ENCODE data around the gene TMEM106C.

Gene TMEM106C

DNA sequence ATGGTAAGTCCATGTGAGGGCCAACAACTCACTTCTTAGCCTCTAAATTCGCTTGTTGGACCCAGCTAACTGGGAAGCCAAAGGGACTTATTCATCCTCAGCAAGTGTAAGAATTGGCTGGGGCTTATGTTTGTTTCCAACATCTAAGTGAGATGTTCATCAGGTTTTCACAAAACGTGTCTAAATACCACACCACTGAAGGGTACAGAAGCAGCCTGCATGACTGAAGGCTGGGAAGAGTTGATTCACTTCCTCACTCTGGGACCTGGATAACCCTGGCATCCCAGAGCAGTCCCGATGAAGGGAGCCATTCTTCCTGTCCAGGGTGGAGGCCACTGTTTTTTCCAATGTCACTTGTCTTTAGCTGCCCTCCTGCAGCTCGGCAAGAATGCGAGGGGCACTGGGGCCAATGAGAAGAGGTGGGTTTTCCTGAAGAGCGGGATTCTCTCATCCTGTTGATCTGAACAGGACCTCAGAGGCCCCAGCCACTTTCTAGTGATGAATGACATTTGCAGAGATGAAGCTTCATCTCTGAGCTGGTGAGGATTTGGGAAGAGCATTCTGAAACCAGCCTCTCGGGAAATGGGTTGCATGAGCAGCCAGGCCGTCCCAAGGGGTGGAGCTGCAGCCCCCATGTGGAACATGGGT is 53.1 kb downstream of the TMEM106C start:
- no peak for DNase-seq (ENCODE audit: low read depth in 2 of 2)

DNA sequence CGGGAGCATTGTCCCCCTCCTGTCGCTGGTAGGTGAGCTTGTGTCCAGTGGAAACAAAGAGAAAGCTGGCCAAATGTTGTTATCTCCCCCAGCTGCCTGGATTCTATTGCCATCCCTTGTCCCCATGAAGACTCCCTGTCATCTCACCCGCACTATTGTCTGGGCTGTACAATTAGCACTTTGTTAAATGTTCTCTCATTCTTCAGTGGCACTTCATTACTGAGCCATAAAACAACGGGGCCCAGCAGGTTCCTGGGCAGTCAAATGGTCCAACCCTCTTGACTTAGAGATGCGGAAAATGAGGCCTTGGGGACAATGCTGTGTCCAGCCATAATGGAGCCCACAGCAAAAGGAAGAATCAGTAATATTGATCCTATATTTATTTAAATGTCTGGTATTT is 54.1 kb downstream of the TMEM106C start:
- no peak for DNase-seq (ENCODE audit: low read depth in 2 of 2)

DNA sequence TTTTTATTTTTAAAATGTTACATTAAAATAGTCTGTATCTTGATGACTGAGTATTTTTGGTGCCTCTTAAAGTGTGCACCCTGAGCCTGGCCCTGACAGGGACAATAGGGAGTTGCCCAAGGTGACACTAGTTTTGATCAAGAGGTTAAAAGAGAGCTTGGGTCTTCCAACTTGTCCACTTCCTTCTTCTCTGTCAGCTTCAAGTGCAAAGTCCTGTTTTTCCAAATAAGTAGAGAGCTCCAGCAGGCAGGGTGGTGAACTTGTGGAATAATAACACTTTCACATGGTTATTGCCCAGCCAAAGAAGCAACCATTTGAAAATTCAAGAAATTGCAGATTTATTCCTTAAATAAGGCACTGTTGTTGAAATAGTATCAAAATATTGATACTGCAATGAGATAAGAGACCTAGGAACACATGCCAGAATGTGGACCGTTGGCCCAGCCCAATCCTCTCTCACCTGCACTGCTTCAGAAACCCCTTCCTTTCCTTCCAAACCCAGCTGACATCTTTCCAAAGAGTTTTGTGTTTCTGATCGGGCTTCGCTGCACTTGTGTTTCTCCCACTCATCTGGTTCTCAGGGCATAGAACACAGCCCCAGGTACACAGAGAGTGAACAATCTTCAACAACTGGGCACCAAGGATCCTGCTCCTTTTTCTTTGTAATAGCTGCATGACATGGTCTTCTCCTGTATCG is 54.7 kb downstream of the TMEM106C start:
- no peak for DNase-seq (ENCODE audit: low read depth in 2 of 2)
